22Rv1 (cell line): ENCODE results near the gene XPR1.

Experiments used
- CTCF ChIP-seq: fragments of 450-650 bp; IDR thresholded peaks from 2 replicates; pipeline ENCODE4 v1.5.1; 2017; ENCODE audit warnings: mild to moderate bottlenecking
- ZFX ChIP-seq: fragments of 450-650 bp; IDR thresholded peaks from 2 replicates; pipeline ENCODE4 v1.6.1; 2017; ENCODE audit warnings: antibody characterized with exemption, borderline replicate concordance

GRCh38 chr1:180623579-180624347, 8.1 kb upstream of the XPR1 start:
- TF ChIP-seq CTCF (peak; percentile 38), ZFX (no peak)
